IMR-90 (cell line): ENCODE data around the gene SLC30A9.

Experiments used
- CTCF ChIP-seq: conservative IDR thresholded peaks from 2 replicates; pipeline ENCODE4 v1.5.1; 2012; ENCODE audit warnings: mild to moderate bottlenecking, low read depth, low read length, improper control_type of control experiment
- MXI1 ChIP-seq: IDR thresholded peaks from 2 replicates; pipeline ENCODE4 v1.6.1; 2012; ENCODE audit warnings: low read depth, mild to moderate bottlenecking, low read length, moderate library complexity, borderline replicate concordance
- POLR2A ChIP-seq: IDR thresholded peaks from 2 replicates; pipeline ENCODE4 v1.6.1; 2012; ENCODE audit warnings: mild to moderate bottlenecking, low read depth, low read length
- USF2 ChIP-seq: fragments of 150-350 bp; IDR thresholded peaks from 2 replicates; pipeline ENCODE4 v1.6.1; 2017; ENCODE audit warnings: mild to moderate bottlenecking, antibody characterized with exemption, low read length, low read depth

- TF ChIP-seq CTCF (no peak), USF2 (no peak), POLR2A (no peak), MXI1 (no peak)
These were observed 141.8 kb downstream of the SLC30A9 start for GRCh38 chr4:42132099-42132498.
